T-helper 2 cell treated with Interferon-gamma antibody and Interleukin-4, amounts not matched to agents 5 μg/mL and 100 μg/mL, for 36 hours (primary cell): ENCODE measurements around the gene SLC28A2.
"Not testable (repeated sequence)": the region's sequence is repeated elsewhere in the genome, so short reads cannot be mapped to it uniquely, and the experiment has no call there.

Experiments
- DNase-seq: peaks from one replicate; pipeline ENCODE4 v3.0.0; 2021; ENCODE audit warnings: low spot score
- H3K27ac Mint-ChIP-seq: one replicate; pipeline ENCODE4 v1.8.0; 2021; ENCODE audit warnings: mild to moderate bottlenecking, mixed read lengths
- H3K27me3 Mint-ChIP-seq: one replicate; pipeline ENCODE4 v1.8.0; 2021; ENCODE audit warnings: low read depth, mixed read lengths
- H3K36me3 Mint-ChIP-seq: one replicate; pipeline ENCODE4 v1.8.0; 2021; ENCODE audit warnings: low read depth, mixed read lengths
- H3K4me1 Mint-ChIP-seq: one replicate; pipeline ENCODE4 v1.8.0; 2021; ENCODE audit warnings: low read depth, mixed read lengths
- H3K4me3 Mint-ChIP-seq: one replicate; pipeline ENCODE4 v1.8.0; 2022; ENCODE audit warnings: mild to moderate bottlenecking, moderate library complexity, mixed read lengths
- H3K9me3 Mint-ChIP-seq: one replicate; pipeline ENCODE4 v1.8.0; 2021; ENCODE audit warnings: mixed read lengths

The SLC28A2 gene

DNA sequence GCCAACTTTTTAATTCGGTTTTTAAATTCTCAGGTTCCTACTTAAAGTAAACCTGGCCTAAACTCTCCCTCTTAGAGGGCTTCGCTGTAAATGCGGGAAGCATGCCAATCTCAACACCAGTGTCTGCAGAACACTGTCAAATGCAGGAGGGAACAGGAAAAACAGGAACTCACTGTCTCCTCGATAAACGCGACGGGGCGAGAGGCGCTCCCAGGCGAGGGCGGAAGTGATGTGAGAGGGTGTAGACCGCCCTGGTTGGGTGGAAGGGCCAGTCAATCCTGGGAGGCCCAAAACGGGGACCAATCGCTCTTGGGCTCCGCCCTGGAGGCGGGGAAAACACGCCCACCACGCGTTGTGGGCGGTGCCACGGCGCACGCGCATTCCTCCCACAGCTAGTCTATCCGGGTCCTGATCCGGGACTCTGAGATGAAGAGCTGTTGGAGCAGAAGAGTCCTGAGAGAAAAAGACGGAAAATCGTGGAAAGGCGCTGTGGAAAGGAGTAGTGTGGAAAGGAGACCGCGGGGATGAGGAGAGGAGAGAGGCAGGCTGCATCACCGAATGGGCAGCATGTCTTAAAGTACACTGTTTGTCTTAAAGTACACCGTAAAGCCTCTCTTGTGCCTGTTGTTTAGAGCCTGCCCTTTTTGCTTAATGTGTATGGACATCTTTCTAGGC lies 27.1 kb downstream of the SLC28A2 start:
- H3K27me3 Mint-ChIP-seq: peaks cover 4% of the 10 kb centered on the region
- H3K4me1 Mint-ChIP-seq: peaks cover 16% of the 10 kb centered on the region
- H3K27ac Mint-ChIP-seq: peak overlapping the region; percentile 87
- peak overlapping the region; percentile 93 for H3K4me3 Mint-ChIP-seq
- peak; percentile 96 for DNase-seq
- peaks cover 3% of the 10 kb centered on the region for H3K9me3 Mint-ChIP-seq
- H3K36me3 Mint-ChIP-seq: peaks cover 4% of the 10 kb centered on the region

DNA sequence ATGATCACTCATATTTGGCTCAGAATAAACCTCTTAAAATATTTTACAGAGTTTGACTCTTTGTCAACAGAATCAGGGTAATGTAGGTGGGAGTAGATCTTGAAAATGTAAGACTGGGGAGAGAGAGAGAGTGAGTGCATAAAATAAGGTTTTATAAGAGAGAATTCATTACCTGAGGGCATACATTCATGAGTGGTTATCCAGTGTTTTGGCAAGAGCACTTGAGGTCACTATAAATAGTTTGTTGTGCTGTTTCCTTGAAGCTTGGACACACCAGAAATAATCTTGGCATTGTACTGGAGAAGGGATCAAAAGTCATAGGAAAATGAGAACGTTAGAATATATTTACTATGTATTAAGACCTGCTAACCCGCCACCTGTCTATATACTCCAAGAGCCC lies 33.4 kb downstream of the SLC28A2 start:
- Mint-ChIP-seq H3K9me3 (no peaks in the 10 kb centered on the region), H3K27me3 (peaks cover 11% of the 10 kb centered on the region), H3K27ac (no peak overlapping the region), H3K36me3 (no peaks in the 10 kb centered on the region), H3K4me3 (no peak overlapping the region), H3K4me1 (no peaks in the 10 kb centered on the region)
- no peak for DNase-seq

DNA sequence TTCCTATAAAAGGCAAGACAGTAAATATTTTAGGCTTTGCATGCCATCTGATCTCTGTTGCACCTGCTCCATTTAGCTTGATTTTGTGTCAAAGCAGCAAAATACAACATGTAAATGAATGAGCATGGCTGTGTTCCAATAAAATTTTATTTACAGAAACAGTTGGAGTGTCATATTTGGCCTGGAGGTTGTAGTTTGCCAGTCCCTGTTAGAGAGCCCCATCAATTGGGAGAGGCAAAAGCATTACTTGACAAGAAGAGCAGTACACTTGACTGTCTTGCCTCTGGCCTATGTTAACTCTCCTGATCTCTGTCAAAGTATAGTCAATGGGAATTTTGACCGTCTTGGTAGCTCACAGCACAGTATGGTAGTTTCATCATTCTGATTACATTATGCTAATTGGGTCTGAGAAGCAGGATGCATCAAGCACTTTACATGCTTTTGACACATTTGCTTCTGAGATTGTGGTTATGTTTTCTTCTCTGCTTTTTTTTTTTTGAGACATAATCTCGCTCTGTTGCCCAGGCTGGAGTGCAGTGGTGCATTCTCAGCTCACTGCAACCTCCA lies 35.4 kb downstream of the SLC28A2 start:
- DNase-seq: no peak
- Mint-ChIP-seq H3K9me3 (no peaks in the 10 kb centered on the region), H3K27me3 (peaks cover 9% of the 10 kb centered on the region), H3K4me1 (no peaks in the 10 kb centered on the region), H3K36me3 (no peaks in the 10 kb centered on the region), H3K4me3 (no peak overlapping the region), H3K27ac (no peak overlapping the region)

DNA sequence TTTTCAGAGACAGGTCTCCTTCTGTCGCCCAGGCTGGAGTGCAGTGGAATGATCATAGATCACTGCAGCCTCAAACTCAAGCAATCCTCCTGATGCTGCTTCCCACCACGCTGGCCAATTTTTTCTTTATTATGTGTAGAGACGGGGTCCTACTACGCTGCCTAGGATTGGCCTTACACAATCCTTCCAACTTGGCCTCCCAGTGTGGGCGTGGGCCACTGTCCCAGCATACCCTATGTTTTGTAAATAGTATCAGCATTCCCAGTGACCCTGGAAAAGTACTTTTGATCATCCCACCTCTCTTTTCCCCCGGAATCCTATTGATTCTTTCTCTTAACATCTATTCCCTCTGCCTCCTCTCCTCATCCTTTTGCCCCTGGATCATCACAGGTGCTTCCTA lies 36.9 kb downstream of the SLC28A2 start:
- Mint-ChIP-seq H3K9me3 (no peaks in the 10 kb centered on the region), H3K4me1 (no peaks in the 10 kb centered on the region), H3K36me3 (no peaks in the 10 kb centered on the region), H3K4me3 (no peak overlapping the region), H3K27me3 (peaks cover 7% of the 10 kb centered on the region), H3K27ac (no peak overlapping the region)
- no peak for DNase-seq

DNA sequence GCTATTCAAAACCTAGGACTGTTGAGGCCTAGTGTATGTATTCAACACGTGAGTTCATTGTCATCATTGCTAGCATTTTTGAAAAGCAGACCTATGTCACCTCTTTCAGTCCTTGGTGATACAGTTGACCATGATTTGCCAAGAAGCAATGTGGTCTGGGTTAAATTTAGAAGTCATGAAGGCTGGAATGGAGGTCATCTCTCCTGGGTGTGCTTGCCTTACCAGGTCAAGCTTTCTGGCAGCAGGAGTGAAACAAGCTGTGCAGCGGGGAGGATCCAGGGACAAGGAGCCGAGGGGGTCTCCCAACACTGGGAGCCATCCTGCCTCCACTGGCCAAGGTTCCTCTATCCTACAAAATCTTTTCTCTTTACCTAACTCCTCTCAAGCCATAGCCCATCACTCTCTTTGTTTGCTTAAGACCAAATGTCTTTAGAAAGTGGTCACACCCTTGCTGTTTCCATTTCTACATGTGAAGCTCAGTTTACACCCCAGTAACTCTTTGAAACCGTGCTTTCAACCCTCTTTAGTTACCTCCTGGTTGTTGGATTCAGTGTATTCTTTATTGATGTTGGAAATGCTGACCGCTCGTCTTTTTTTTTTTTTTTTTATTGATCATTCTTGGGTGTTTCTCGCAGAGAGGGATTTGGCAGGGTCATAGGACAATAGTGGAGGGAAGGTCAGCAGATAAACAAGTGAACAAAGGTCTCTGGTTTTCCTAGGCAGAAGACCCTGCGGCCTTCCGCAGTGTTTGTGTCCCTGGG lies 40.0 kb downstream of the SLC28A2 start:
- Mint-ChIP-seq H3K27ac (no peak overlapping the region), H3K36me3 (no peaks in the 10 kb centered on the region)

DNA sequence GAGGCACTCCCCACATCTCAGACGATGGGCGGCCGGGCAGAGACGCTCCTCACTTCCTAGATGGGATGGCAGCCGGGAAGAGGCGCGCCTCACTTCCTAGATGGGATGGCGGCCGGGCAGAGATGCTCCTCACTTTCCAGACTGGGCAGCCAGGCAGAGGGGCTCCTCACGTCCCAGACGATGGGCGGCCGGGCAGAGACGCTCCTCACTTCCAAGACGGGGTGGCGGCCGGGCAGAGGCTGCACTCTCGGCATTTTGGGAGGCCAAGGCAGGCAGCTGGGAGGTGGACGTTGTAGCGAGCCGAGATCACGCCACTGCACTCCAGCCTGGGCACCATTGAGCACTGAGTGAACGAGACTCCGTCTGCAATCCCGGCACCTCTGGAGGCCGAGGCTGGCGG lies 41.3 kb downstream of the SLC28A2 start:
- H3K27ac Mint-ChIP-seq, H3K36me3 Mint-ChIP-seq, H3K4me3 Mint-ChIP-seq, H3K4me1 Mint-ChIP-seq, DNase-seq, H3K27me3 Mint-ChIP-seq: not testable (repeated sequence)
- peaks cover 10% of the 10 kb centered on the region for H3K9me3 Mint-ChIP-seq

More for the DNA sequence above, 40.0 kb downstream of the SLC28A2 start:
- Mint-ChIP-seq H3K9me3 (peaks cover 6% of the 10 kb centered on the region), H3K4me1 (no peaks in the 10 kb centered on the region), H3K4me3 (no peak overlapping the region), H3K27me3 (peaks cover 2% of the 10 kb centered on the region)
- no peak for DNase-seq

DNA sequence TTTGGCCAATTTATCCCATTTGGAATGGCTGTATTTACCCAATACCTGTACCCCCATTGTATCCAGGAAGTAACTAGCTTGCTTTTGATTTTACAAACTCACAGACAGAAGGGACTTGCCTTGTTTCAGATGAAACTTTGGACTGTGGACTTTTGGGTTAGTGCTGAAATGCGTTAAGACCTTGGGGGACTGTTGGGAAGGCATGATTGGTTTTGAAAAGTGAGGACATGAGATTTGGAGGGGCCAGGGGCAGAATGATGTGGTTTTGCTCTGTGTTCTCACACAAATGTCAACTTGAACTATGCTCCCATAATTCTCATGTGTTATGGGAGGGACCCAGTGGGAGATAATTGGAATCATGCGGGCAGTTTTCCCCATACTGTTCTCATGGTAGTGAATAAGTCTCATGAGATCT lies 46.9 kb downstream of the SLC28A2 start:
- H3K27me3 Mint-ChIP-seq, H3K36me3 Mint-ChIP-seq, H3K4me3 Mint-ChIP-seq, H3K4me1 Mint-ChIP-seq, DNase-seq, H3K27ac Mint-ChIP-seq: not testable (repeated sequence)
- peaks cover 20% of the 10 kb centered on the region for H3K9me3 Mint-ChIP-seq

DNA sequence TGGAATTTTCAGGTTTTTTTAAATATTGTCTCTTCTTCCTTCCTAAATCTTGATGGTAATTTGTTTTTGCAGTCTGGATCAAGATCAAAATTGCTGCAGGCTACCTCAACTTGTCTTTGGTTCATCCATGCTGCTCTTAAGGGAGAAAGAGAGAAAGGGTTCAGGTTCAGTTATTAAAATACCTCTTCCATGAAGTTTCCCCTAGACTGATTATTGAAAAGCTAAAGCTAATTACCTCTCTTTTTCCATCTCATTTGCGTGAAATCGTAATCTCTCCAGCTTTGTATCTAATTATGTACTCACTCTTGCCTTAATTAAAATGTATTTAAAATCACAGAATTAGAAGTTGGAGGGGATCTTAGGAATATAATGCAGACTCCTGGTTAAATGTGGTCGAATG lies 52.7 kb downstream of the SLC28A2 start:
- Mint-ChIP-seq H3K4me3 (no peak overlapping the region), H3K27ac (no peak overlapping the region), H3K4me1 (peaks cover 7% of the 10 kb centered on the region), H3K36me3 (no peaks in the 10 kb centered on the region), H3K9me3 (peaks cover 3% of the 10 kb centered on the region), H3K27me3 (peaks cover 20% of the 10 kb centered on the region)
- DNase-seq: no peak

DNA sequence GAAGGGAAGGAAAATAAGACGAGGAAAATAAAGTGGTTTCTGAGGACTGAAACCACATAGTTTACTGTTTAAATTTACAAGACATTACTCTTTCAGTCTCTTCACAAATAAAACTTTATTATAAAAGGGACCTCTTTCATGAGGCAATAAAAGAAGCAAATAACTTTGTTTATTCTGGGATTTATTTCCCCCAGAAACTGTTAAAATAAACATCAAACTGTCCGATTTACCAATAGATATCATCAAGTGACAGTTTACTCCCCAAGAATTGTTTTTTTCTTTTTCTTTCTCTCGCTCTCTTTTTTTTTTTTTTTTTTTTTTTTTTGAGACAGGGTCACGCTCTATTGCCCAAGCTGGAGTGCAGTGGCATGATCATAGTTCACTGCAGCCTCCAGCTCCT lies 54.1 kb downstream of the SLC28A2 start:
- no peak for DNase-seq
- Mint-ChIP-seq H3K27me3 (peaks cover 20% of the 10 kb centered on the region), H3K4me3 (no peak overlapping the region), H3K9me3 (peaks cover 3% of the 10 kb centered on the region), H3K27ac (no peak overlapping the region), H3K36me3 (no peaks in the 10 kb centered on the region), H3K4me1 (peaks cover 7% of the 10 kb centered on the region)

DNA sequence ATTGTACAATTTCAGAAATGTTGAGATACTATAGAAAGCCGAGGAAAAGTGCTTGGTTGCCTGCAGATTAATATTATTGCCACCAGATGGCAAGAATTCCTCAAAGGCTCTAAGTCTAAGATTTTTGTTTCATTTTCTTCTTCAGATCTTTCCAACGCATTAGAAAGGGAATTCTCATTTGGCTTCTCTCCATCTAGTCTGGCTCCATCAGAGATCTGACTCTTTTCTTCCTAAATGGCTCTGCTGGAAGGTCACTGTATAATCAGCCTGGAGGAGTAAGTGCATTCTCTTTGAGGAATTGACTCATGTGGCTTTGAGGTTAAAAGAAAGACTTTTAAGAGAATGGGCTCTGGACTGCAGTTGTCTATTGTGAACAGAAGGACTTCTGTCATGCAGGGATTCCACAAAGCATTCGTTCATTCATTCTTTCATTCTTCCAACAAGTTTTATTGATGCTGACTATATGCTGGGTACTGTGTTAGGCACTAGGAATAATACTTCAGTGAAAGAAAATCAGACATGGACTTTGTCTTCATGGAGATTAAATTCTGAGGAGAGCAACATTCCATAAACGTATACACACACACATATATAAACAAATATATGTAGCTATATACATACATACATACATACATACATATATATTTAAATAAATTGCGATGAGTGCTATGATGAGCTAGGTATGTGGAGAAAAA lies 55.3 kb downstream of the SLC28A2 start:
- Mint-ChIP-seq H3K36me3 (no peaks in the 10 kb centered on the region), H3K4me1 (peaks cover 7% of the 10 kb centered on the region), H3K4me3 (peak overlapping the region; percentile 66), H3K27ac (no peak overlapping the region), H3K9me3 (peaks cover 3% of the 10 kb centered on the region), H3K27me3 (peaks cover 20% of the 10 kb centered on the region)
- DNase-seq: no peak

DNA sequence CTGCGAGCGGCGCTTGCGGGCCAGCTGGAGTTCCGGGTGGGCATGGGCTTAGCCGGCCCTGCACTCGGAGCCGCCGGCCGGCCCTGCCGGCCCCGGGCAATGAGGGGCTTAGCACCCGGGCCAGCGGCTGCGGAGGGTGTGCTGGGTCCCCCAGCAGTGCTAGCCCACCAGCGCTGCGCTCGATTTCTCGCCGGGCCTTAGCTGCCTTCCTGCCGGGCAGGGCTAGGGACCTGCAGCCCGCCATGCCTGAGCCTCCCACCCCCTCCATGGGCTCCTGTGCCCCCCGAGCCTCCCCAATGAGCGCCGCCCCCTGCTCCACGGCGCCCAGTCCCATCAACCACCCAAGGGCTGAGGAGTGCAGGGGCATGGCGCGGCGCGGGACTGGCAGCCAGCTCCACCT lies 62.1 kb downstream of the SLC28A2 start:
- H3K4me1 Mint-ChIP-seq, H3K27ac Mint-ChIP-seq, H3K9me3 Mint-ChIP-seq, H3K4me3 Mint-ChIP-seq, H3K36me3 Mint-ChIP-seq, H3K27me3 Mint-ChIP-seq, DNase-seq: not testable (repeated sequence)

DNA sequence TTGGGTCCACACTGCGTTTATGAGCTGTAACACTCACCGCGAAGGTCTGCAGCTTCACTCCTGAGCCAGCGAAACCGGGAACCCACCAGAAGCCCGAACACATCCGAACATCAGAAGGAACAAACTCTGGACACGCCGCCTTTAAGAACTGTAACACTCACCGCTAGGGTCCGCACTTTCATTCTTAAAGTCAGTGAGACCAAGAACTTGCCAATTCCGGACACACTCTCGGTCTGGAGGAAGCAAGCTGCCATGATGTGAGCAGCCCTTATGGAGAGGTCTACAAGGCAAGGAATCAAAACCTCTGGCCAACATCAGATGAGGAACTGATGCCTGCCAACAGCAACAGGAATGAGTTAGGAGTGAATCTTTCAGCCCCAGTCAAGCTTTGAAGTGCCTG lies 62.9 kb downstream of the SLC28A2 start:
- no peak overlapping the region for H3K4me3 Mint-ChIP-seq
- H3K27me3 Mint-ChIP-seq: peaks cover 7% of the 10 kb centered on the region
- no peak overlapping the region for H3K27ac Mint-ChIP-seq
- H3K9me3 Mint-ChIP-seq: no peaks in the 10 kb centered on the region
- no peak for DNase-seq
- H3K36me3 Mint-ChIP-seq: no peaks in the 10 kb centered on the region
- H3K4me1 Mint-ChIP-seq: no peaks in the 10 kb centered on the region

DNA sequence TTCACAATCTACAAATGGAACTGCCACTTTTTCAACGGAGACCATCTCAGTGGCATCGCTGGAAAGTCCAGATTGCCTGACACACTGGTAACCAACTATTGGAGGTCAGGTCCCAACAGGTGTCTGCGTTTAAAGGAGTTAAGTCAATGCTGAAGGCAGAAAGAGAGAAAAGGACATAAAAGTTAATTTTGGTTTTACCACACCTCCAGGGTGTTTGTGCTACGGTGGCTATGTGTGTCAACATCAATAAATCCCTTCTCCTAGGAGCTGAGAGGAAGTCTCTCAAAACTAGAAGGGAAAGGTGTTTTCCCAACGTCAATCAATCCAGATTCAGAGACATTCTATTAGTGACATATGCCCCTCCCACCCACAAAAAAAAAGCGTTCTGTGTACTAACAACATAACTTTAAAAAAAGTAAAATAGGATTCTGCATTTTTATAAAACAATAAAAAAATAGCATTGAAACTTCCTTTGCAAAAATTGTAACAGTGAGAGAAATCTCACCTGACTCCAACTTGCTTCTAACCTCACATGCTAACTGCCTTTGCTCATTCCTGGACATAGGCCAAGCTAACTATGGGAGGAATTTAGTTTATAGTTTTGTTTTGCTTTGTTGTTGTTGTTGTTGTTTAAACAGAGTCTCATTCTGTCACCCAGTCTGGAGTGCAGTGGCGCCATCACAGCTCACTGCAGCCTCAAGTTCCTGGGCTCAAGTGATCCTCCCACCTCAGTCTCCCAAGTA lies 67.6 kb downstream of the SLC28A2 start:
- DNase-seq: no peak
- H3K27ac Mint-ChIP-seq: no peak overlapping the region
- no peaks in the 10 kb centered on the region for H3K36me3 Mint-ChIP-seq
- no peak overlapping the region for H3K4me3 Mint-ChIP-seq
- H3K9me3 Mint-ChIP-seq: no peaks in the 10 kb centered on the region
- H3K4me1 Mint-ChIP-seq: no peaks in the 10 kb centered on the region
- peaks cover 7% of the 10 kb centered on the region for H3K27me3 Mint-ChIP-seq
